GM12878 (cell line): ENCODE measurements around the gene CXorf38. TPM values are rescaled to one million over a fixed set of nuclear protein-coding genes. Genes with fewer than 3 reads are reported as not detected.

Source experiments
- ATAC-seq: fragments of 200-7000 bp; cut with Tn5 transposase; 3 replicates; pipeline ENCODE4 v1.9.1; 2020; ENCODE audit warnings: mild to moderate bottlenecking, moderate library complexity
- BruUV-seq: library from RNA; stranded (reverse); fragments of 400-500 nt; replicated peaks from 2 replicates; lab custom pipeline; 2021; lab: Mats Ljungman, UMichigan
- CTCF ChIA-PET: fragments of 300-600 bp; sonication (Branson Sonifier 250); formaldehyde crosslinking; extraction: SDS; loops from one replicate; lab custom pipeline; 2021; ENCODE audit warnings: inconsistent platforms; lab: Yijun Ruan, JAX
- POLR2A ChIA-PET: fragments of 350-600 bp; formaldehyde crosslinking; extraction: SDS; loops from one replicate; lab custom pipeline; 2021; ENCODE audit warnings: inconsistent platforms; lab: Charles Lee
- RAD21 ChIA-PET: fragments of 300-600 bp; sonication (Branson Sonifier 250); formaldehyde crosslinking; loops from one replicate; lab custom pipeline; 2023; ENCODE audit warnings: antibody characterized with exemption; ENCODE audit not compliant: unreplicated experiment; lab: Charles Lee
- SMC1A ChIA-PET: fragments of 300-600 bp; sonication (Branson Sonifier 250); formaldehyde crosslinking; loops from one replicate; lab custom pipeline; 2023; ENCODE audit not compliant: unreplicated experiment, uncharacterized antibody; lab: Charles Lee
- DNase-seq: peaks from one replicate; pipeline ENCODE4 v3.0.0-alpha.2; 2011; ENCODE audit warnings: low read depth, low spot score
- FAIRE-seq: peaks from 3 replicates; lab custom pipeline; 2011; peaks lifted over from hg19 to GRCh38; lab: Jason Lieb, UNC
- H2AFZ ChIP-seq: 2 replicates; pipeline ENCODE4 v1.6.0; 2011; ENCODE audit warnings: low read depth, low read length, control low read depth; ENCODE audit not compliant: control insufficient read depth
- H3K27ac ChIP-seq: 2 replicates; pipeline ENCODE4 v1.5.1; 2011; ENCODE audit warnings: control low read depth; ENCODE audit not compliant: control insufficient read depth, insufficient read depth
- H3K27me3 ChIP-seq, 2 experiments: replicated peaks in 1 of 2; 2 replicates each; pipeline versions ENCODE4 v1.6.0 to v1.6.1; 2011; ENCODE audit warnings: low read length in 1 of 2; ENCODE audit not compliant: control insufficient read depth in 2 of 2, insufficient read depth in 2 of 2
- H3K36me3 ChIP-seq, 2 experiments: 2 replicates each; pipeline ENCODE4 v1.5.1; 2011; ENCODE audit warnings: low read length in 1 of 2; ENCODE audit not compliant: control insufficient read depth in 2 of 2, insufficient read depth in 2 of 2
- H3K4me1 ChIP-seq: 2 replicates; pipeline ENCODE4 v1.6.1; 2011; ENCODE audit warnings: mild to moderate bottlenecking, low read length, moderate library complexity, mixed read lengths; ENCODE audit not compliant: control insufficient read depth, insufficient read depth
- H3K4me2 ChIP-seq: 2 replicates; pipeline ENCODE4 v1.6.0; 2011; ENCODE audit warnings: control low read depth; ENCODE audit not compliant: control insufficient read depth, insufficient read depth
- H3K4me3 ChIP-seq: fragments of 200-600 bp; sonication (generic); 2 replicates; pipeline ENCODE4 v1.5.1; 2016
- H3K79me2 ChIP-seq: 2 replicates; pipeline ENCODE4 v1.6.0; 2011; ENCODE audit warnings: low read length; ENCODE audit not compliant: control insufficient read depth, insufficient read depth
- H3K9ac ChIP-seq: 2 replicates; pipeline ENCODE4 v1.8.0; 2011; ENCODE audit warnings: low read length, control low read depth, mixed read lengths; ENCODE audit not compliant: control insufficient read depth, insufficient read depth
- H3K9me3 ChIP-seq: replicated peaks from 3 replicates; pipeline ENCODE4 v1.5.1; 2011; ENCODE audit warnings: mild to moderate bottlenecking, low read length; ENCODE audit not compliant: control insufficient read depth, insufficient read depth
- H4K20me1 ChIP-seq: 2 replicates; pipeline ENCODE4 v1.6.0; 2011; ENCODE audit not compliant: control insufficient read depth, insufficient read depth
- IKZF1 ChIP-seq: fragments of 450-650 bp; conservative IDR thresholded peaks from 2 replicates; pipeline ENCODE4 v1.6.1; 2017; ENCODE audit warnings: antibody characterized with exemption, mild to moderate bottlenecking
- MYC ChIP-seq: IDR thresholded peaks from 2 replicates; pipeline ENCODE4 v1.6.1; 2011; ENCODE audit warnings: mild to moderate bottlenecking, low read length, moderate library complexity, inconsistent platforms; ENCODE audit not compliant: insufficient read depth, insufficient replicate concordance, insufficient read length, severe bottlenecking
- NFYB ChIP-seq: IDR thresholded peaks from 2 replicates; pipeline ENCODE4 v1.6.1; 2011; ENCODE audit warnings: low read depth, mild to moderate bottlenecking, low read length, improper control_type of control experiment, moderate library complexity; ENCODE audit not compliant: insufficient read depth
- RB1 ChIP-seq: fragments of 450-650 bp; formaldehyde crosslinking; IDR thresholded peaks from 2 replicates; pipeline ENCODE4 v1.6.1; 2017; ENCODE audit warnings: mild to moderate bottlenecking, borderline replicate concordance
- TARDBP ChIP-seq: IDR thresholded peaks from 2 replicates; pipeline ENCODE4 v1.6.1; 2016; ENCODE audit warnings: borderline replicate concordance
- TCF3 ChIP-seq: IDR thresholded peaks from 2 replicates; pipeline ENCODE4 v1.6.1; 2012; ENCODE audit warnings: low read depth, mild to moderate bottlenecking, low read length, borderline replicate concordance; ENCODE audit not compliant: insufficient read depth
- ZBED1 ChIP-seq: IDR thresholded peaks from 2 replicates; pipeline ENCODE4 v1.6.1; 2016; ENCODE audit warnings: borderline replicate concordance
- WGBS: methylation state at CpG from one replicate; pipeline ENCODE4 v1.1.6; 2016; ENCODE audit warnings: low lambda C conversion rate; ENCODE audit not compliant: insufficient replicate concordance, insufficient coverage; ENCODE audit errors: missing lambda C conversion rate; 5-methylcytosine and 5-hydroxymethylcytosine counted together
- in situ Hi-C: fragments of 300-500 bp; cut with MboI; formaldehyde crosslinking; loops from 9 replicates; pipeline ENCODE4 v1.14.3; 2018; ENCODE audit warnings: mixed read lengths
- intact Hi-C: fragments of 100-400 bp; cut with micrococcal nuclease; formaldehyde crosslinking; loops from one replicate; pipeline ENCODE4 v1.14.2; 2022; ENCODE audit not compliant: unreplicated experiment
- polyA plus RNA-seq, 11 experiments: library from polyadenylated mRNA; depleted of rRNA in 4 of 11; unstranded in 6 of 11; stranded (reverse) in 5 of 11; fragments of >200 nt; fragmentation: Nextera tagmentation in 4 of 11; fragmentation: Illumina TruSeq in 1 of 11; extraction: Ambion mirVana in 4 of 11; extraction: Trizol in 1 of 11; gene quantifications; 1 replicate in 1 of 11; 2 replicates in 10 of 11; pipeline versions ENCODE4 v1.2.1 to v1.2.3, GENCODE V29; 2011 to 2016; ENCODE audit warnings: inconsistent platforms in 2 of 11, missing spikeins in 2 of 11, low read depth in 1 of 11
- total RNA-seq, 4 experiments: library from RNA; depleted of rRNA in 3 of 4; stranded (reverse); fragments of >200 nt in 3 of 4; fragmentation: Illumina TruSeq in 1 of 4; extraction: Trizol in 1 of 4; gene quantifications; 2 replicates each; pipeline versions ENCODE4 v1.2.1 to v1.2.3, GENCODE V29; 2013 to 2021
- TF ChIP-seq, protein P1 (sequence below): IDR thresholded peaks from 2 replicates; pipeline ENCODE4 v1.6.1; 2012; ENCODE audit warnings: improper control_type of control experiment, low read depth, low read length; ENCODE audit not compliant: insufficient replicate concordance
- TF ChIP-seq, protein P2 (sequence below): fragments of 450-650 bp; IDR thresholded peaks from 2 replicates; pipeline ENCODE4 v1.6.1; 2017; ENCODE audit warnings: low read depth, mild to moderate bottlenecking, moderate library complexity
- TF ChIP-seq, protein P3 (sequence below): IDR thresholded peaks from 2 replicates; pipeline ENCODE4 v1.6.1; 2012; ENCODE audit warnings: low read length, inconsistent platforms
- TF ChIP-seq, protein P4 (sequence below): fragments of 450-650 bp; IDR thresholded peaks from 2 replicates; pipeline ENCODE4 v1.6.1; 2016; ENCODE audit warnings: mild to moderate bottlenecking
- TF ChIP-seq, protein P5 (sequence below): IDR thresholded peaks from 2 replicates; pipeline ENCODE4 v1.6.1; 2011; ENCODE audit warnings: mild to moderate bottlenecking, low read depth, low read length, moderate library complexity; ENCODE audit not compliant: insufficient replicate concordance

Gene CXorf38
- total and polyA plus RNA-seq, 10 of the 15 experiments (the other 5 are each of a cell fraction or from before 2014, with no cell fraction given), result 2.2 to 50.1 (median 18.8) TPM

DNA sequence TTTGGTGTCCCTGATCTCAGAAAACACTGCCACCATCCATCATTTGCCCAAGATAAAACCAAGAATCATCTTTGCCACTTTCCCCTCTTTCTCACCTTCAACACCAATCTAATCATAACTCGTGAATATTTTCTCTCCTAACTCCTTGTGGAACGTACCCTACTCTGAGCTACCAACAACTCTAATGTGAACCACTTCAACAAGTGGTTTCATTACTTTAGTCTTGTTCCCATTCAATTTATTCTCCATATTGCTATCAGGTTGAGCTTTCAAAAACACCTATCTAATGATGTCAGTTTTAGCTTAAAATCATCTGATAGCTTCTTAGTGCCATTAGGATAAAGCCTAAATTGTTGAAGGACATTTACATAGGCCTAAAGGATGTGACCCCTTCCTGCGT, 39.8 kb upstream of the CXorf38 start:
- no peak for DNase-seq
- no peak for ATAC-seq
- Histone ChIP-seq H3K4me3 (no peak overlapping the region), H3K9ac (no peak overlapping the region), H3K36me3 (peaks cover 4 to 8% of the 10 kb centered on the region in 2 experiments; a peak in 3 of 4 replicates), H3K27ac (no peak overlapping the region), H3K4me1 (no peaks in the 10 kb centered on the region; the same call in 1 of the 2 replicates), H3K27me3 (no peaks in the 10 kb centered on the region), H3K79me2 (no peaks in the 10 kb centered on the region; the same call in 1 of the 2 replicates), H3K4me2 (no peak overlapping the region), H4K20me1 (no peaks in the 10 kb centered on the region), H2AFZ (no peak overlapping the region), H3K9me3 (no peaks in the 10 kb centered on the region)
- ChIA-PET SMC1A (interaction anchor here (1.0 to 1.8 kb wide), 7 partner anchors 10 to 143 kb away, joined by 4 to 8 read pairs (median 6); no protein-coding TSS in a partner anchor), RAD21 (no interaction called here), POLR2A (no interaction called here), CTCF (interaction anchor here (0.6 to 2.4 kb wide), 8 partner anchors 8 to 554 kb away, joined by 3 to 11 read pairs (median 4); no protein-coding TSS in a partner anchor)
- BruUV-seq, result no TSS peak
- intact Hi-C loops, result no loop called here
- no peak for FAIRE-seq
- WGBS, result 89% methylated on average over 3 of the region's 3 CpGs
- in situ Hi-C loops, result no loop called here
- TF ChIP-seq TCF3 (no peak), RB1 (no peak), NFYB (no peak), MYC (no peak), ZBED1 (no peak), TARDBP (no peak), IKZF1 (no peak)
- TF ChIP-seq, protein P1, sequence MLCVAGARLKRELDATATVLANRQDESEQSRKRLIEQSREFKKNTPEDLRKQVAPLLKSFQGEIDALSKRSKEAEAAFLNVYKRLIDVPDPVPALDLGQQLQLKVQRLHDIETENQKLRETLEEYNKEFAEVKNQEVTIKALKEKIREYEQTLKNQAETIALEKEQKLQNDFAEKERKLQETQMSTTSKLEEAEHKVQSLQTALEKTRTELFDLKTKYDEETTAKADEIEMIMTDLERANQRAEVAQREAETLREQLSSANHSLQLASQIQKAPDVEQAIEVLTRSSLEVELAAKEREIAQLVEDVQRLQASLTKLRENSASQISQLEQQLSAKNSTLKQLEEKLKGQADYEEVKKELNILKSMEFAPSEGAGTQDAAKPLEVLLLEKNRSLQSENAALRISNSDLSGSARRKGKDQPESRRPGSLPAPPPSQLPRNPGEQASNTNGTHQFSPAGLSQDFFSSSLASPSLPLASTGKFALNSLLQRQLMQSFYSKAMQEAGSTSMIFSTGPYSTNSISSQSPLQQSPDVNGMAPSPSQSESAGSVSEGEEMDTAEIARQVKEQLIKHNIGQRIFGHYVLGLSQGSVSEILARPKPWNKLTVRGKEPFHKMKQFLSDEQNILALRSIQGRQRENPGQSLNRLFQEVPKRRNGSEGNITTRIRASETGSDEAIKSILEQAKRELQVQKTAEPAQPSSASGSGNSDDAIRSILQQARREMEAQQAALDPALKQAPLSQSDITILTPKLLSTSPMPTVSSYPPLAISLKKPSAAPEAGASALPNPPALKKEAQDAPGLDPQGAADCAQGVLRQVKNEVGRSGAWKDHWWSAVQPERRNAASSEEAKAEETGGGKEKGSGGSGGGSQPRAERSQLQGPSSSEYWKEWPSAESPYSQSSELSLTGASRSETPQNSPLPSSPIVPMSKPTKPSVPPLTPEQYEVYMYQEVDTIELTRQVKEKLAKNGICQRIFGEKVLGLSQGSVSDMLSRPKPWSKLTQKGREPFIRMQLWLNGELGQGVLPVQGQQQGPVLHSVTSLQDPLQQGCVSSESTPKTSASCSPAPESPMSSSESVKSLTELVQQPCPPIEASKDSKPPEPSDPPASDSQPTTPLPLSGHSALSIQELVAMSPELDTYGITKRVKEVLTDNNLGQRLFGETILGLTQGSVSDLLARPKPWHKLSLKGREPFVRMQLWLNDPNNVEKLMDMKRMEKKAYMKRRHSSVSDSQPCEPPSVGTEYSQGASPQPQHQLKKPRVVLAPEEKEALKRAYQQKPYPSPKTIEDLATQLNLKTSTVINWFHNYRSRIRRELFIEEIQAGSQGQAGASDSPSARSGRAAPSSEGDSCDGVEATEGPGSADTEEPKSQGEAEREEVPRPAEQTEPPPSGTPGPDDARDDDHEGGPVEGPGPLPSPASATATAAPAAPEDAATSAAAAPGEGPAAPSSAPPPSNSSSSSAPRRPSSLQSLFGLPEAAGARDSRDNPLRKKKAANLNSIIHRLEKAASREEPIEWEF, result no peak
- TF ChIP-seq, protein P2, sequence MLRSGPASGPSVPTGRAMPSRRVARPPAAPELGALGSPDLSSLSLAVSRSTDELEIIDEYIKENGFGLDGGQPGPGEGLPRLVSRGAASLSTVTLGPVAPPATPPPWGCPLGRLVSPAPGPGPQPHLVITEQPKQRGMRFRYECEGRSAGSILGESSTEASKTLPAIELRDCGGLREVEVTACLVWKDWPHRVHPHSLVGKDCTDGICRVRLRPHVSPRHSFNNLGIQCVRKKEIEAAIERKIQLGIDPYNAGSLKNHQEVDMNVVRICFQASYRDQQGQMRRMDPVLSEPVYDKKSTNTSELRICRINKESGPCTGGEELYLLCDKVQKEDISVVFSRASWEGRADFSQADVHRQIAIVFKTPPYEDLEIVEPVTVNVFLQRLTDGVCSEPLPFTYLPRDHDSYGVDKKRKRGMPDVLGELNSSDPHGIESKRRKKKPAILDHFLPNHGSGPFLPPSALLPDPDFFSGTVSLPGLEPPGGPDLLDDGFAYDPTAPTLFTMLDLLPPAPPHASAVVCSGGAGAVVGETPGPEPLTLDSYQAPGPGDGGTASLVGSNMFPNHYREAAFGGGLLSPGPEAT, result no peak
- TF ChIP-seq, protein P3, sequence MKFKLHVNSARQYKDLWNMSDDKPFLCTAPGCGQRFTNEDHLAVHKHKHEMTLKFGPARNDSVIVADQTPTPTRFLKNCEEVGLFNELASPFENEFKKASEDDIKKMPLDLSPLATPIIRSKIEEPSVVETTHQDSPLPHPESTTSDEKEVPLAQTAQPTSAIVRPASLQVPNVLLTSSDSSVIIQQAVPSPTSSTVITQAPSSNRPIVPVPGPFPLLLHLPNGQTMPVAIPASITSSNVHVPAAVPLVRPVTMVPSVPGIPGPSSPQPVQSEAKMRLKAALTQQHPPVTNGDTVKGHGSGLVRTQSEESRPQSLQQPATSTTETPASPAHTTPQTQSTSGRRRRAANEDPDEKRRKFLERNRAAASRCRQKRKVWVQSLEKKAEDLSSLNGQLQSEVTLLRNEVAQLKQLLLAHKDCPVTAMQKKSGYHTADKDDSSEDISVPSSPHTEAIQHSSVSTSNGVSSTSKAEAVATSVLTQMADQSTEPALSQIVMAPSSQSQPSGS, result no peak
- TF ChIP-seq, protein P4, sequence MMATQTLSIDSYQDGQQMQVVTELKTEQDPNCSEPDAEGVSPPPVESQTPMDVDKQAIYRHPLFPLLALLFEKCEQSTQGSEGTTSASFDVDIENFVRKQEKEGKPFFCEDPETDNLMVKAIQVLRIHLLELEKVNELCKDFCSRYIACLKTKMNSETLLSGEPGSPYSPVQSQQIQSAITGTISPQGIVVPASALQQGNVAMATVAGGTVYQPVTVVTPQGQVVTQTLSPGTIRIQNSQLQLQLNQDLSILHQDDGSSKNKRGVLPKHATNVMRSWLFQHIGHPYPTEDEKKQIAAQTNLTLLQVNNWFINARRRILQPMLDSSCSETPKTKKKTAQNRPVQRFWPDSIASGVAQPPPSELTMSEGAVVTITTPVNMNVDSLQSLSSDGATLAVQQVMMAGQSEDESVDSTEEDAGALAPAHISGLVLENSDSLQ, result no peak
- TF ChIP-seq, protein P5, sequence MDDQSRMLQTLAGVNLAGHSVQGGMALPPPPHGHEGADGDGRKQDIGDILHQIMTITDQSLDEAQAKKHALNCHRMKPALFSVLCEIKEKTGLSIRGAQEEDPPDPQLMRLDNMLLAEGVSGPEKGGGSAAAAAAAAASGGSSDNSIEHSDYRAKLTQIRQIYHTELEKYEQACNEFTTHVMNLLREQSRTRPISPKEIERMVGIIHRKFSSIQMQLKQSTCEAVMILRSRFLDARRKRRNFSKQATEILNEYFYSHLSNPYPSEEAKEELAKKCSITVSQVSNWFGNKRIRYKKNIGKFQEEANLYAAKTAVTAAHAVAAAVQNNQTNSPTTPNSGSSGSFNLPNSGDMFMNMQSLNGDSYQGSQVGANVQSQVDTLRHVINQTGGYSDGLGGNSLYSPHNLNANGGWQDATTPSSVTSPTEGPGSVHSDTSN, result no peak
